ENCODE results near the gene TNFRSF19. TPM values are rescaled to one million over a fixed set of nuclear protein-coding genes. Genes with fewer than 3 reads are reported as not detected.
A peak's percentile ranks its signal among the peaks of the same experiment; 100 is the strongest.
"Not testable (repeated sequence)": the region's sequence is repeated elsewhere in the genome, so short reads cannot be mapped to it uniquely, and the experiment has no call there.

TNFRSF19 gene
- 18.6 and 21.9 TPM in 2 replicates for total RNA-seq (2012; rRNA removed)
- 19.8 and 26.3 TPM in 2 replicates for polyA plus RNA-seq (2012; rRNA removed)
- polyA plus RNA-seq (2012; cell fraction: cytosol; rRNA removed) = 22.9 and 37.5 TPM in 2 replicates
- 17.5 and 57.8 TPM in 2 replicates for polyA plus RNA-seq (2012; cell fraction: nucleus; rRNA removed; ENCODE audit: low replicate concordance)
- percentile 97 among the genes with signal in this experiment for Bru-seq, nascent RNA
- BruChase-seq, experiment 1, labeled RNA remaining after a 6-hour chase = percentile 91 among the genes with signal in this experiment
- BruChase-seq, experiment 2, labeled RNA remaining after a 2-hour chase = percentile 95 among the genes with signal in this experiment
- long read RNA-seq, full-length matches to known transcripts = 41 of 105 reads
- long read RNA-seq, partial matches to known transcripts = 40 of 105 reads
- long read RNA-seq, other reads (novel, unspliced or antisense) = 24 of 105 reads

DNA sequence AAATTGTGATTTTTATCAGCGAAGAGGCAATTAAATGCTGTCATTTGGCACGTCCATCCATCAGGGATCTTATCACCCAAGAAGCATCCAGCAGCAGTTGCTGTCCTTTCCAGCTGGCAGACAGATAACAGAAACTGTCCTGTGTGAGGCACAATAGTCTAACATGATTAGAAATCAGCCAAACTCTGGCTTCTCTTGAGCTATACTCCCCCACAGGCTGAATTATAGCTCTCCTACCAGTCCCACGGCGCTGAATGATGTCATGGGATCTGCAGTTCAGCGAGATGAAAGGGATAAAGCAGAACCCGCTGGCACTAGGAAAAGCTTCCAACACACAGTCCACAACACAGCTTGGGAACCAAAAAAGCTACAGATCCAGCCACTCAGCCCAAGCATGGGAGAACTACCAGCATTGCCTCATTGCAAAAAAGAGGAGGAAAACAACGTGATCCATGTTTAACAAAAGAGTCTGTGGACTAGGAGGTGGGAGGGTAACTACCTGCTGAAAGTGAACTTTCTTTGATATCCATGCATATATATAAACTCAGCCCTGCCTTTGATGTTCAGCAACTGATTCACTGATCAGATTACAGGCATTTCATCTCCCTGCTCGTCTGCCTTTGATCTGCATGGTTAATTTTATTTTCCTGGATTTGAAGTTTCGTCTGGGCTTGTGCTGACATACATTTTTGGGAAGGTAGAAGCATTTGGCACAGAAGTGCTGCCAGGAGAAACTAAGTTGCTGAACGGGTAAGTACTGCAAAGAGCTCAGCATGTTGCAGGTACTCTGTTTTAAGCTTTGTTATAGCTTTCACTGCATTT lies at the start of gene TNFRSF19:
TSS of gene TNFRSF19 (plus strand) at position 314 of the 822 bp plus-strand sequence. CDS start 19,772 bp downstream, outside the sequence.
- Histone ChIP-seq H3K56ac (ENCODE audit: extremely low read depth, insufficient read depth, low read length) (peak within 1 kb of the TSS; percentile 27), H4K5ac (ENCODE audit: low read depth, low read length) (peak within 1 kb of the TSS; percentile 86), H2BK5ac (ENCODE audit: low read depth, low read length, poor library complexity, severe bottlenecking) (peak within 1 kb of the TSS; percentile 27), H3K27me3 (ENCODE audit: control insufficient read depth, insufficient read depth, low read length) (no peaks in the 10 kb centered on the region), H2AFZ (replicated peaks; ENCODE audit: low read length, poor library complexity) (peak within 1 kb of the TSS; percentile 82), H3K4ac (ENCODE audit: low read depth, low read length) (peak within 1 kb of the TSS; percentile 83), H4K8ac (ENCODE audit: low read depth in 2 of 2, low read length in 2 of 2) (peak within 1 kb of the TSS; percentile 15 to 67), H3K4me3 (ENCODE audit: insufficient read depth, low read depth, low read length) (peak within 1 kb of the TSS; percentile 53), H2BK20ac (ENCODE audit: low read depth, low read length) (peak within 1 kb of the TSS; percentile 87), H4K91ac (ENCODE audit: insufficient read depth, low read depth, low read length) (peak within 1 kb of the TSS; percentile 58), H3K14ac (replicated peaks; ENCODE audit: low read depth, low read length) (peak within 1 kb of the TSS; percentile 90), H2BK120ac (ENCODE audit: low read depth, low read length) (peak within 1 kb of the TSS; percentile 87), H3K36me3 (ENCODE audit: control insufficient read depth, insufficient read depth, low read length) (peaks cover 2% of the 10 kb centered on the region; the same call in 1 of the 2 replicates), H3K9me1 (ENCODE audit: insufficient read depth, low read length) (no peaks in the 10 kb centered on the region), H2BK15ac (ENCODE audit: low read depth, low read length) (peak within 1 kb of the TSS; percentile 72), H3K4me1 (ENCODE audit: control insufficient read depth, insufficient read depth, low read length) (peaks cover 2% of the 10 kb centered on the region; the same call in 1 of the 2 replicates), H3K27ac (ENCODE audit: insufficient read depth, low read length) (peak within 1 kb of the TSS; percentile 48), H3K9ac (ENCODE audit: low read depth, low read length) (peak within 1 kb of the TSS; percentile 73), H3K9me3 (ENCODE audit: control insufficient read depth, insufficient read depth, low read length) (no peaks in the 10 kb centered on the region), H3K79me1 (ENCODE audit: low read depth in 1 of 2, low read length in 2 of 2) (0 out of 4 replicates have a peak, but pooled peaks cover 0 to 4% of the 10 kb centered on the region in 2 experiments), H2AK9ac (replicated peaks; ENCODE audit: low read depth, low read length, poor library complexity) (peak within 1 kb of the TSS; percentile 7), H4K20me1 (ENCODE audit: insufficient read depth, low read length) (no peaks in the 10 kb centered on the region), H3K23ac (ENCODE audit: low read depth, low read length) (peak within 1 kb of the TSS; percentile 86), H2AK5ac (ENCODE audit: low read depth, low read length) (peak within 1 kb of the TSS; percentile 10; the same call in 1 of the 2 replicates), H3K18ac (ENCODE audit: low read depth, low read length) (peak within 1 kb of the TSS; percentile 91), H3K4me2 (ENCODE audit: low read depth, low read length) (peak within 1 kb of the TSS; percentile 95)
- intact Hi-C loops (cut with micrococcal nuclease) = loop anchor here (1.0 to 10.0 kb wide), 5 partner anchors 60 to 204 kb away; no protein-coding TSS in a partner anchor
- WGBS, 2 experiments (ENCODE audit: extremely low coverage in 2 of 2, insufficient read length in 1 of 2) = 8% methylated on average over 2 of the region's 10 CpGs; no CpG with 5 or more reads in 1 of the 2 experiments
- CTCF ChIA-PET = interaction anchor here (1.1 to 1.6 kb wide), 4 partner anchors 9 to 117 kb away, joined by 3 read pairs; no protein-coding TSS in a partner anchor
- BruUV-seq (replicated peaks) = TSS peak; percentile 59
- no peak for TF ChIP-seq RFX5 (IDR thresholded peaks at IDR 0.05; ENCODE audit: low read depth, low read length)
- TF ChIP-seq RAD21 (IDR thresholded peaks at IDR 0.05; ENCODE audit: low read length) = no peak
- no peak for TF ChIP-seq CHD1 (IDR thresholded peaks at IDR 0.05; ENCODE audit: low read depth, low read length)
- TF ChIP-seq RCOR1 (IDR thresholded peaks at IDR 0.05; ENCODE audit: insufficient replicate concordance, low read length) = no peak
- no peak for TF ChIP-seq POLR2A (IDR thresholded peaks at IDR 0.05; ENCODE audit: low read depth, low read length)
- dilution Hi-C loops (cut with HindIII; ENCODE audit: low sequenced_read_pairs, unreplicated experiment) = no loop called here
- in situ Hi-C loops (cut with MboI; ENCODE audit: low sequenced_read_pairs) = no loop called here
- ATAC-seq (ENCODE audit: low read depth) = peak; percentile 84
- peak; percentile 91 for DNase-seq
- POLR2A ChIA-PET (ENCODE audit: unreplicated experiment) = no interaction called here

GRCh38 chr13:23529926-23530325 lies 40.3 kb upstream of the TNFRSF19 start:
- H4K20me1 ChIP-seq (ENCODE audit: insufficient read depth, low read length); H3K14ac ChIP-seq (replicated peaks; ENCODE audit: low read depth, low read length); DNase-seq; H2AK9ac ChIP-seq (replicated peaks; ENCODE audit: low read depth, low read length, poor library complexity); H3K9ac ChIP-seq (ENCODE audit: low read depth, low read length); in situ Hi-C loops (cut with MboI; ENCODE audit: low sequenced_read_pairs); dilution Hi-C loops (cut with HindIII; ENCODE audit: low sequenced_read_pairs, unreplicated experiment); H3K4me3 ChIP-seq (ENCODE audit: insufficient read depth, low read depth, low read length); POLR2A ChIA-PET (ENCODE audit: unreplicated experiment); H3K79me1 ChIP-seq (ENCODE audit: low read depth in 1 of 2, low read length in 2 of 2); H4K5ac ChIP-seq (ENCODE audit: low read depth, low read length); H3K18ac ChIP-seq (ENCODE audit: low read depth, low read length); H2BK120ac ChIP-seq (ENCODE audit: low read depth, low read length); H3K27ac ChIP-seq (ENCODE audit: insufficient read depth, low read length); H3K36me3 ChIP-seq (ENCODE audit: control insufficient read depth, insufficient read depth, low read length); H2AK5ac ChIP-seq (ENCODE audit: low read depth, low read length); H2BK5ac ChIP-seq (ENCODE audit: low read depth, low read length, poor library complexity, severe bottlenecking); H3K27me3 ChIP-seq (ENCODE audit: control insufficient read depth, insufficient read depth, low read length); intact Hi-C loops (cut with micrococcal nuclease); BruUV-seq (replicated peaks); H3K9me1 ChIP-seq (ENCODE audit: insufficient read depth, low read length); H3K4me2 ChIP-seq (ENCODE audit: low read depth, low read length); H3K56ac ChIP-seq (ENCODE audit: extremely low read depth, insufficient read depth, low read length); H3K23ac ChIP-seq (ENCODE audit: low read depth, low read length); H2AFZ ChIP-seq (replicated peaks; ENCODE audit: low read length, poor library complexity); H3K4me1 ChIP-seq (ENCODE audit: control insufficient read depth, insufficient read depth, low read length); CTCF ChIA-PET; H3K4ac ChIP-seq (ENCODE audit: low read depth, low read length); H2BK20ac ChIP-seq (ENCODE audit: low read depth, low read length); H3K9me3 ChIP-seq (ENCODE audit: control insufficient read depth, insufficient read depth, low read length); ATAC-seq (ENCODE audit: low read depth); H2BK15ac ChIP-seq (ENCODE audit: low read depth, low read length); H4K91ac ChIP-seq (ENCODE audit: insufficient read depth, low read depth, low read length); H4K8ac ChIP-seq (ENCODE audit: low read depth in 2 of 2, low read length in 2 of 2): not testable (repeated sequence)
- WGBS, 2 experiments (ENCODE audit: extremely low coverage in 2 of 2, insufficient read length in 1 of 2) = 100% methylated on average over 1 of the region's 3 CpGs; no CpG with 5 or more reads in 1 of the 2 experiments

Measured in IMR-90 (cell line).